Measurements from ENCODE around the gene WWP2.
"Not testable (repeated sequence)": the region's sequence is repeated elsewhere in the genome, so short reads cannot be mapped to it uniquely, and the experiment has no call there.

WWP2 gene

DNA sequence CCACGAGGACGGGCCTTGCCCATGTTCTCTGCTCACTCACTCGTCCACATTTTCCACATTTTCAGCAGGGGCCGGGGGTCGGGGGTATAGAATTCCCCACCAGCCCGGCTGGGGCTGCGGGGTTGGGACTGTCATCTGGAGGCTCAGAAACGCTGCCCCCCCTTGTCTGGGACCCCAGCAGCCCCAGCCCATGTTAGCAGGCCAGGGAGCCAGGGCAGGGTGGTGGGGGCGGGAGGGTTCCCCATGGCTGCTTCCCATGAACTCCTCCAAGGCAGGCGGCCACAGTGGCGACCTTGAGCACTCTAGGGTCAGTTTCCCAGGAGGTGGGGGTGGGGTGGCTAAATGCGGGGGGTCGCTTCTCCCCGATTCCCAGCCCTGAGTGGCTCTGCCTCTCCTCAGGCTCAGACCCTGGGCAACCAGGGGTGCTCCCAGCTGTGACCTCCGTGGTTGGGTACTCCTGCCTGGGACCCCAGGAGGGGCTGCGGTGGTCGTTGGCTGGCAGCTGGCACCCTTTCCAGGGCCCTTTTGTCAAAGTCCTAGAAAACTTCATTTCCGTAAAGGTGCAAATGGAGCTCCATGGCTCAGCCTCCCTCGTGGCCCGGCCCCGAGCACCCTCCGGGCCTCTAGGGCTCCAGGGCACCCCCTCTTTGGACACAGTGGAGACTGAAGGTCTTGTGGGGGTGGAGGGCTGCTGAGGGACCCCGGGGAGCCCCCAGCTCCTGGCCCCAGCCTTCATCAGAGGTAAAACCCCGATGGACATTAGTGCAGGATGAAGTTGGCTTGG lies 190.6 kb downstream of the WWP2 start:
- not testable (repeated sequence) for H3K36me3 ChIP-seq (ENCODE audit: insufficient read depth, low read length); H3K4me1 ChIP-seq (ENCODE audit: insufficient read depth, low read length, poor library complexity, severe bottlenecking); H3K9me3 ChIP-seq (ENCODE audit: insufficient read depth, low read depth, low read length); H3K79me2 ChIP-seq (ENCODE audit: insufficient read depth, low read length); H3K27me3 ChIP-seq (ENCODE audit: insufficient read depth, low read length, poor library complexity, severe bottlenecking); H3K9ac ChIP-seq (ENCODE audit: low read depth, low read length, poor library complexity, severe bottlenecking); H2AFZ ChIP-seq (ENCODE audit: low read length); H3K4me2 ChIP-seq (ENCODE audit: low read depth, low read length, poor library complexity, severe bottlenecking); H4K20me1 ChIP-seq (ENCODE audit: insufficient read depth, low read length, poor library complexity, severe bottlenecking); H3F3A ChIP-seq (ENCODE audit: low read depth); H3K4me3 ChIP-seq (ENCODE audit: low read length, poor library complexity, severe bottlenecking); H3K9me2 ChIP-seq (replicated peaks; ENCODE audit: low read depth, low read length)

DNA sequence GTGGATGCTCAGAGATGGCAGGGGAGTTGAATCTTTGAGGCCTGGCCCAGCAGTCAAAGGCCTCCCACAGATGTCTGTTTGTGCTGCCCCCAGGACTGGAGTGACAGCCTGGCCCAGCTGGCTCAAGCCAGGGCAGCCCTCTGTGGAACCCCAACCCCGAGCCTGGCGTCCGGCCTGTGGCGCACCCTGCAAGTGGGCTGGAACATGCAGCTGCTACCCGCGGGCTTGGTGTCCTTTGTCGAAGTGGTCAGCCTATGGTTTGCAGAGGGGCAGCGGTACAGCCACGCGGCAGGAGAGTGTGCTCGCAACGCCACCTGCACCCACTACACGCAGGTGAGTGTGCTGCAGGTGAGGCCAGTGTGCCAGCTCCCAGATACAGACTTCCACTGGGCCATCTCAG lies 192.1 kb downstream of the WWP2 start:
- not testable (repeated sequence) for H3K9me3 ChIP-seq (ENCODE audit: insufficient read depth, low read depth, low read length); H4K20me1 ChIP-seq (ENCODE audit: insufficient read depth, low read length, poor library complexity, severe bottlenecking); H3K9me2 ChIP-seq (replicated peaks; ENCODE audit: low read depth, low read length); H3K4me2 ChIP-seq (ENCODE audit: low read depth, low read length, poor library complexity, severe bottlenecking); H3K36me3 ChIP-seq (ENCODE audit: insufficient read depth, low read length); H3K79me2 ChIP-seq (ENCODE audit: insufficient read depth, low read length); H3K9ac ChIP-seq (ENCODE audit: low read depth, low read length, poor library complexity, severe bottlenecking); H3K4me3 ChIP-seq (ENCODE audit: low read length, poor library complexity, severe bottlenecking); H2AFZ ChIP-seq (ENCODE audit: low read length); H3K4me1 ChIP-seq (ENCODE audit: insufficient read depth, low read length, poor library complexity, severe bottlenecking); H3F3A ChIP-seq (ENCODE audit: low read depth); H3K27me3 ChIP-seq (ENCODE audit: insufficient read depth, low read length, poor library complexity, severe bottlenecking)

DNA sequence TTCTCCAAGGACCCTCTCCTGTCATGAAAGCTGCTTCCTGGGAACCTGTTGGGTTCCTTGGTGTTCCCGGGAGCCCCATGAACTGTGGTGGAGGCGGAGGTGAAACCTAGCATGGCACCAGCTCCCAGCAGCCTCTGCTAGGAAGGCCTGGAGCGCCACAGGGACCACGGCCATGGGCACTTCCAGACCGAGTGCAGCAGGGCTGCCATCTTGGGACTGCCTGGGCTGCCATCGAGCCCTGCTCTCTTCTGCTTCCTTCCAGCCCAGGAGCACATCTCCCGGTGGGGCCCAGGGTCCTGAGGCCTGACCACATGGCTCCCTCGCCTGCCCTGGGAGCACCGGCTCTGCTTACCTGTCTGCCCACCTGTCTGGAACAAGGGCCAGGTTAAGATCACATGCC lies 201.2 kb downstream of the WWP2 start:
- not testable (repeated sequence) for H3K36me3 ChIP-seq (ENCODE audit: insufficient read depth, low read length); H3K9me3 ChIP-seq (ENCODE audit: insufficient read depth, low read depth, low read length); H3K9me2 ChIP-seq (replicated peaks; ENCODE audit: low read depth, low read length); H3K27me3 ChIP-seq (ENCODE audit: insufficient read depth, low read length, poor library complexity, severe bottlenecking); H3F3A ChIP-seq (ENCODE audit: low read depth); H4K20me1 ChIP-seq (ENCODE audit: insufficient read depth, low read length, poor library complexity, severe bottlenecking); H3K4me2 ChIP-seq (ENCODE audit: low read depth, low read length, poor library complexity, severe bottlenecking); H3K4me1 ChIP-seq (ENCODE audit: insufficient read depth, low read length, poor library complexity, severe bottlenecking); H3K9ac ChIP-seq (ENCODE audit: low read depth, low read length, poor library complexity, severe bottlenecking); H3K79me2 ChIP-seq (ENCODE audit: insufficient read depth, low read length); H2AFZ ChIP-seq (ENCODE audit: low read length); H3K4me3 ChIP-seq (ENCODE audit: low read length, poor library complexity, severe bottlenecking)

DNA sequence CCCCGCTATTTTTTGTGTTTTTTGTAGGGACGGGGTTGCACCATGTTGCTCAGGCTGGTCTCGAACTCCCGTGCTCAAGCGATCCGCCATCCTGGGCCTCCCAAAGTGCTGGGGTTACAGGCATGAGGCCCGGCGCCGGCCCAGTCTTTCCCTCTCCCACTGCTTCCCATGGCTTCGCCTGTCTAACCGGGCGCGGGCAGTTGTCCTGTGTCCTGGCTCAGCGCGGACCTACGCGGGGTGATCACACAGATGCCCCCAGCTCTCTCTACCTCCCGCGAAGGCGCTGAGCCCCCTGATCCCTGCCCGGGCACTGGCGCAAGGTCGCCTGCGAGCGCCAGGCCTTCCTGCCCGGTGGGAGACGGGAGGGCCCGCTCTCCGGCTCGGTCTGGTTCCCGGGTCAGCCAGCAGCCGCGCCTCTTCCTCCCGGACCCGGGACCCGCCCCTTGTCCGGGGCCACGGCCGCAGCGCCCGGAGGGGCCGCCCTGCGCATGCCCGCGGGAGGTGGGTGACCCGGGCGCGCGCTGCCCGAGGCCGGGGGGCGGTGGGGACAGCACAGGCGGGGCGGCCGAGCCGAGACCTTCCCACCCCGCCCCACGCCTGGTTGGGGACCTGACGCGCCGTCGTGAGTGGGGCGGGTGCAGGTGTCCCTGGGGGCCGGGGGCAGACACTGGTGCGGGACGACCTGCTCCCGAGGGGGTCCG lies 203.0 kb downstream of the WWP2 start:
- not testable (repeated sequence) for H3K4me3 ChIP-seq (ENCODE audit: low read length, poor library complexity, severe bottlenecking)

DNA sequence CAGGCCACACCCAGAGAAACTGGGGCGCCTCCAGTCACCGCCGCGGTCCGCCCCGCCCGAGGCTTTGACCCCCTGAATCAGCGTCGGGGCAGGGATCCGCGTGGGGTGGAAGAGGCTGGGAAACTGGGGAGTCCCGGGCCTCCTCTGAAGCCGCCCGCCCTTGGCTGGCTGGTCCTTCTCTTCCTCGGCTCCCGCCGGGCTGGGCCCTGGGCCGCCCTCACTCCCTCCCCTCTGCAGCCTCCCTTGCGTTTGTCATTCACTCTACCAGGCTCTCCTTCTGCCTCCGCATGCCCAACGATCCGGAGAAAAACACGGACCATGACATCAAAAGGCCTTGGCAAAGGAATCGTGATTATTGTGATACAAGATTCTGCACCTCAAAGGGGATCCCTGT lies 203.5 kb downstream of the WWP2 start:
- not testable (repeated sequence) for H3K9me2 ChIP-seq (replicated peaks; ENCODE audit: low read depth, low read length); H4K20me1 ChIP-seq (ENCODE audit: insufficient read depth, low read length, poor library complexity, severe bottlenecking); H3K4me1 ChIP-seq (ENCODE audit: insufficient read depth, low read length, poor library complexity, severe bottlenecking); H2AFZ ChIP-seq (ENCODE audit: low read length); H3K9me3 ChIP-seq (ENCODE audit: insufficient read depth, low read depth, low read length); H3K36me3 ChIP-seq (ENCODE audit: insufficient read depth, low read length); H3K79me2 ChIP-seq (ENCODE audit: insufficient read depth, low read length); H3K9ac ChIP-seq (ENCODE audit: low read depth, low read length, poor library complexity, severe bottlenecking); H3K4me3 ChIP-seq (ENCODE audit: low read length, poor library complexity, severe bottlenecking); H3K27me3 ChIP-seq (ENCODE audit: insufficient read depth, low read length, poor library complexity, severe bottlenecking); H3F3A ChIP-seq (ENCODE audit: low read depth); H3K4me2 ChIP-seq (ENCODE audit: low read depth, low read length, poor library complexity, severe bottlenecking)

More for the DNA sequence above, 203.0 kb downstream of the WWP2 start:
- not testable (repeated sequence) for H3K9me3 ChIP-seq (ENCODE audit: insufficient read depth, low read depth, low read length); H3K79me2 ChIP-seq (ENCODE audit: insufficient read depth, low read length); H2AFZ ChIP-seq (ENCODE audit: low read length); H3K4me2 ChIP-seq (ENCODE audit: low read depth, low read length, poor library complexity, severe bottlenecking); H3K27me3 ChIP-seq (ENCODE audit: insufficient read depth, low read length, poor library complexity, severe bottlenecking); H3K36me3 ChIP-seq (ENCODE audit: insufficient read depth, low read length); H3K4me1 ChIP-seq (ENCODE audit: insufficient read depth, low read length, poor library complexity, severe bottlenecking); H3F3A ChIP-seq (ENCODE audit: low read depth); H3K9me2 ChIP-seq (replicated peaks; ENCODE audit: low read depth, low read length); H4K20me1 ChIP-seq (ENCODE audit: insufficient read depth, low read length, poor library complexity, severe bottlenecking); H3K9ac ChIP-seq (ENCODE audit: low read depth, low read length, poor library complexity, severe bottlenecking)

DNA sequence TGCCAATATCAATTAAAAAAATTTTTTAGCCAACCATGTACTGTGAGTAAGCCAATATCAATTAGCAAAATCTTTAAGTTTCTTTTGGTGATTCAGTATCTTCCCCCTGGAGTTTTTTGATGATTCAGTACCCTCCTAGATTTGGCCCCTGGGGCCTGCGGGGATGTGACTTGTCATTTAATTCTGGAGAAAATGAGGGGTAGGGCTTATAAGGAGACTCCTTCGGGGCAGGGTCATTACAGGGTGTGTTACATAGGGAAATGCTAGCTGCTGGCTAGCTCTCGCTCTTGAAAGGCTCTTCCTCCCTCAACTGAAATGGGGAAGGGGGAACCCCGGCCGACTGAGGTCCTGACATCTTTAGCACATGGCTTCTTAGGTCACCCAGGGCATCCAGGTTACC lies 205.6 kb downstream of the WWP2 start:
- H3K9me3 ChIP-seq (ENCODE audit: insufficient read depth, low read depth, low read length); H3K4me3 ChIP-seq (ENCODE audit: low read length, poor library complexity, severe bottlenecking); H3K79me2 ChIP-seq (ENCODE audit: insufficient read depth, low read length); H4K20me1 ChIP-seq (ENCODE audit: insufficient read depth, low read length, poor library complexity, severe bottlenecking); H3K36me3 ChIP-seq (ENCODE audit: insufficient read depth, low read length); H3K9me2 ChIP-seq (replicated peaks; ENCODE audit: low read depth, low read length); H3F3A ChIP-seq (ENCODE audit: low read depth); H3K9ac ChIP-seq (ENCODE audit: low read depth, low read length, poor library complexity, severe bottlenecking); H3K27me3 ChIP-seq (ENCODE audit: insufficient read depth, low read length, poor library complexity, severe bottlenecking); H3K4me1 ChIP-seq (ENCODE audit: insufficient read depth, low read length, poor library complexity, severe bottlenecking); H2AFZ ChIP-seq (ENCODE audit: low read length); H3K4me2 ChIP-seq (ENCODE audit: low read depth, low read length, poor library complexity, severe bottlenecking): not testable (repeated sequence)

DNA sequence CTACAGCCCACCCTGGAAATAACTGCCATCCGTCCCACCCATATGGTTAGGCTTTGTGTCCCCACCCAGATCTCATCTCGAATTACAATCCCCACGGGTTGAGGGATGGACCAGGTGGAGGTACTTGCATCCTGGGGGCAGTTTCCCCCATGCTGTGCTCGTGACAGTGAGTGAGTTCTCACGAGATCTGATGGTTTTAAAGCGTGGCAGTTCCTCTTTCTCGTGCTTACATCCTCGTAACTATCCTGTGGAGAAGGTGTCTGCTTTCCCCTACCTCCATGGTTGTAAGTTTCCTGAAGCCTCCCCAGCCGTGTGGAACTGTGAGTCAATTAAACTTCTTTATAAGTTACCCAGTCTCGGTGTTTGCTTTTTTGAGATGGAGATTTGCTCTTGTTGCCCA lies 206.0 kb downstream of the WWP2 start:
- H3K4me1 ChIP-seq (ENCODE audit: insufficient read depth, low read length, poor library complexity, severe bottlenecking); H4K20me1 ChIP-seq (ENCODE audit: insufficient read depth, low read length, poor library complexity, severe bottlenecking): not testable (repeated sequence)

More for the DNA sequence above, 206.0 kb downstream of the WWP2 start:
- H2AFZ ChIP-seq (ENCODE audit: low read length); H3K36me3 ChIP-seq (ENCODE audit: insufficient read depth, low read length); H3K4me2 ChIP-seq (ENCODE audit: low read depth, low read length, poor library complexity, severe bottlenecking); H3K4me3 ChIP-seq (ENCODE audit: low read length, poor library complexity, severe bottlenecking); H3K27me3 ChIP-seq (ENCODE audit: insufficient read depth, low read length, poor library complexity, severe bottlenecking); H3F3A ChIP-seq (ENCODE audit: low read depth); H3K9me2 ChIP-seq (replicated peaks; ENCODE audit: low read depth, low read length); H3K9ac ChIP-seq (ENCODE audit: low read depth, low read length, poor library complexity, severe bottlenecking); H3K79me2 ChIP-seq (ENCODE audit: insufficient read depth, low read length); H3K9me3 ChIP-seq (ENCODE audit: insufficient read depth, low read depth, low read length): not testable (repeated sequence)
